ENCODE results near the gene ANKRD16.
"Not testable (repeated sequence)": the region's sequence is repeated elsewhere in the genome, so short reads cannot be mapped to it uniquely, and the experiment has no call there.

Gene ANKRD16

DNA sequence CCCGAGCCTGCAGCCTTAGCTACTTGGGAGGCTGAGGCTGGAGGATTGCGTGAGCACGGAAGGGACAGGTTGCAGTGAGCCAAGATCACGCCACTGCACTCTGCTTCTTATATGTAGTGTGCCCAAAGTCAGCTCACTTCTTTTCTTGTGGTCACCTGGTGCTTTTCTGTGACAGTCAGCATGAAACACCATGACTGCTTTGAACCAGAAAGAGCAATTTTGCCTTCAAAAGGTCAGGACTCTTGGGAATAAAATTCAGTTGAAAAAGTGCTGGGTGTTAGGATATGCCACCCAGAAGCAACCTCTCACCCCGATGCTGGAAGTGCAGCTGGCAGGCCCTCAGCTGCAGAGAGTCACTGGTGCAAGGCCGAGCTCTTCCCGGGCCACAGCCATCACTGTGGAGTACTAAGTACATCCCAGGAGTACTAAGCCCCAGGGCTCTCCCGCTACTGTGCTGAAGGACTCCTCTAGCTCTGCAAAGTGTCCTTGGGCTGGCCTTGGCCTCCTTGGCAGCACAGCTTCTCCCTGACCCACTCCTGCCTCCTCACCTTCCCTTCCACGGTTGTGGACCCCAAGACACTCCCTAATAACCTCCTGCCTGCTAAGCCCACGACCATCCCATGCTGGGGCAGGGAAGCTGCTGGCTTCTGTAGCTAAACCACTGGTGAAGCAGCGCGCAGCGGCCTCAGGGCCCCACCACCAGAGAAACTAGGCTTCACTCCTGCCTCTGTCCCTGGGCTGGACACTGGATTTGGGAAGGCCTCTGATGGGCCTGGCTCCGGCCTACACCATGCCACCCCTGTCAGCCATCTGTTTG lies 58.9 kb downstream of the ANKRD16 start:
- no peak overlapping the region for H3K9ac ChIP-seq

GRCh38 chr10:5829267-5829666 lies 60.4 kb downstream of the ANKRD16 start:
- no peaks in the 10 kb centered on the region for H4K20me1 ChIP-seq (ENCODE audit: insufficient read depth)
- no peak overlapping the region for H3K27ac ChIP-seq
- H3K4me2 ChIP-seq, result no peak overlapping the region
- TF ChIP-seq, protein P1, sequence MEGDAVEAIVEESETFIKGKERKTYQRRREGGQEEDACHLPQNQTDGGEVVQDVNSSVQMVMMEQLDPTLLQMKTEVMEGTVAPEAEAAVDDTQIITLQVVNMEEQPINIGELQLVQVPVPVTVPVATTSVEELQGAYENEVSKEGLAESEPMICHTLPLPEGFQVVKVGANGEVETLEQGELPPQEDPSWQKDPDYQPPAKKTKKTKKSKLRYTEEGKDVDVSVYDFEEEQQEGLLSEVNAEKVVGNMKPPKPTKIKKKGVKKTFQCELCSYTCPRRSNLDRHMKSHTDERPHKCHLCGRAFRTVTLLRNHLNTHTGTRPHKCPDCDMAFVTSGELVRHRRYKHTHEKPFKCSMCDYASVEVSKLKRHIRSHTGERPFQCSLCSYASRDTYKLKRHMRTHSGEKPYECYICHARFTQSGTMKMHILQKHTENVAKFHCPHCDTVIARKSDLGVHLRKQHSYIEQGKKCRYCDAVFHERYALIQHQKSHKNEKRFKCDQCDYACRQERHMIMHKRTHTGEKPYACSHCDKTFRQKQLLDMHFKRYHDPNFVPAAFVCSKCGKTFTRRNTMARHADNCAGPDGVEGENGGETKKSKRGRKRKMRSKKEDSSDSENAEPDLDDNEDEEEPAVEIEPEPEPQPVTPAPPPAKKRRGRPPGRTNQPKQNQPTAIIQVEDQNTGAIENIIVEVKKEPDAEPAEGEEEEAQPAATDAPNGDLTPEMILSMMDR (conservative IDR thresholded peaks at IDR 0.05; ENCODE audit: low read depth, low read length), result no peak
- H3K27me3 ChIP-seq (ENCODE audit: insufficient read depth, low read depth), result no peaks in the 10 kb centered on the region
- H3K4me1 ChIP-seq (ENCODE audit: low read depth, poor library complexity, severe bottlenecking), result no peaks in the 10 kb centered on the region
- no peak overlapping the region for H2AFZ ChIP-seq (ENCODE audit: low read depth)
- no peak overlapping the region for H3K9ac ChIP-seq
- no peaks in the 10 kb centered on the region for H3K36me3 ChIP-seq (ENCODE audit: insufficient read depth)
- H3K4me3 ChIP-seq (IDR thresholded peaks at IDR 0.05; ENCODE audit: insufficient read depth, low read depth, low read length), result no peak overlapping the region
- H3K79me2 ChIP-seq (ENCODE audit: insufficient read depth, low read depth), result no peaks in the 10 kb centered on the region

More for the DNA sequence above, 58.9 kb downstream of the ANKRD16 start:
- Histone ChIP-seq H3K4me1 (ENCODE audit: low read depth, poor library complexity, severe bottlenecking) (no peaks in the 10 kb centered on the region), H2AFZ (ENCODE audit: low read depth) (no peak overlapping the region), H3K27me3 (ENCODE audit: insufficient read depth, low read depth) (no peaks in the 10 kb centered on the region), H3K4me3 (IDR thresholded peaks at IDR 0.05; ENCODE audit: insufficient read depth, low read depth, low read length) (no peak overlapping the region), H4K20me1 (ENCODE audit: insufficient read depth) (no peaks in the 10 kb centered on the region), H3K4me2 (no peak overlapping the region), H3K27ac (no peak overlapping the region), H3K79me2 (ENCODE audit: insufficient read depth, low read depth) (no peaks in the 10 kb centered on the region), H3K36me3 (ENCODE audit: insufficient read depth) (no peaks in the 10 kb centered on the region)
- TF ChIP-seq, protein P1 (conservative IDR thresholded peaks at IDR 0.05; ENCODE audit: low read depth, low read length), result no peak

- Histone ChIP-seq H3K27ac (no peak overlapping the region), H3K4me2 (no peak overlapping the region), H3K79me2 (ENCODE audit: insufficient read depth, low read depth) (no peaks in the 10 kb centered on the region), H3K4me1 (ENCODE audit: low read depth, poor library complexity, severe bottlenecking) (no peaks in the 10 kb centered on the region), H3K36me3 (ENCODE audit: insufficient read depth) (no peaks in the 10 kb centered on the region), H3K4me3 (IDR thresholded peaks at IDR 0.05; ENCODE audit: insufficient read depth, low read depth, low read length) (no peak overlapping the region), H3K9ac (no peak overlapping the region), H2AFZ (ENCODE audit: low read depth) (no peak overlapping the region), H3K27me3 (ENCODE audit: insufficient read depth, low read depth) (no peaks in the 10 kb centered on the region), H4K20me1 (ENCODE audit: insufficient read depth) (no peaks in the 10 kb centered on the region)
- TF ChIP-seq, protein P1 (conservative IDR thresholded peaks at IDR 0.05; ENCODE audit: low read depth, low read length), result no peak
These were observed 61.0 kb downstream of the ANKRD16 start for GRCh38 chr10:5828725-5829124.

DNA sequence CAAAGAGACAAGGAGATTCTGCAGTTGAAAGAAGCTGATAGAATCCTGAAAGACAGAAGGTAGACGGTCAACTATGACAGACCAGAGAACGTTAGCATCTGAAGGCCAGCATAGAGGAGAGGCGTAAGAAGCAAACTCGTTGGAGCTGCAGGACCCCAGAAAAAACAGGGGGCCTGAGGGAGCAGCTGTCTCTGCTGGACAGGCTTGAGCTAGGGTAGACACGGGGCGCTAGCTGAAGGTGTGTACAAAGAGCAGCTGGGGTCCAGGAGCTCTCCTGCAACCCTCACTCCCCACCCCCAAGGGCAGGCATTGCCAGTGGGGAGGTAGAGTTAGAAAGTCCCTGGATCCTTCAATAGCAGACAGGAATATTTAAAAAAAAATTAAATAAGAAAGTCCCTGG lies 61.9 kb downstream of the ANKRD16 start:
- Histone ChIP-seq H3K36me3 (ENCODE audit: insufficient read depth) (no peaks in the 10 kb centered on the region), H4K20me1 (ENCODE audit: insufficient read depth) (no peaks in the 10 kb centered on the region), H3K79me2 (ENCODE audit: insufficient read depth, low read depth) (no peaks in the 10 kb centered on the region), H3K27ac (no peak overlapping the region), H2AFZ (ENCODE audit: low read depth) (no peak overlapping the region), H3K4me3 (IDR thresholded peaks at IDR 0.05; ENCODE audit: insufficient read depth, low read depth, low read length) (no peak overlapping the region), H3K4me2 (no peak overlapping the region), H3K9ac (no peak overlapping the region), H3K27me3 (ENCODE audit: insufficient read depth, low read depth) (no peaks in the 10 kb centered on the region), H3K4me1 (ENCODE audit: low read depth, poor library complexity, severe bottlenecking) (no peaks in the 10 kb centered on the region)
- TF ChIP-seq, protein P1 (conservative IDR thresholded peaks at IDR 0.05; ENCODE audit: low read depth, low read length), result no peak

- not testable (repeated sequence) for H3K36me3 ChIP-seq (ENCODE audit: insufficient read depth); H3K79me2 ChIP-seq (ENCODE audit: insufficient read depth, low read depth); H3K27ac ChIP-seq; H2AFZ ChIP-seq (ENCODE audit: low read depth); H4K20me1 ChIP-seq (ENCODE audit: insufficient read depth); H3K4me3 ChIP-seq (IDR thresholded peaks at IDR 0.05; ENCODE audit: insufficient read depth, low read depth, low read length); H3K9ac ChIP-seq; H3K4me1 ChIP-seq (ENCODE audit: low read depth, poor library complexity, severe bottlenecking); H3K4me2 ChIP-seq; H3K27me3 ChIP-seq (ENCODE audit: insufficient read depth, low read depth)
These were observed 63.2 kb downstream of the ANKRD16 start for GRCh38 chr10:5826511-5826910.

Measured in KMS-11 (cell line).